SKM-1 treated with dmso at 0.1 percent for 144 hours (cell line): ENCODE results near the gene CLIC5.

Source experiments
- DNase-seq: peaks from one replicate; lab custom pipeline; 2025; ENCODE audit not compliant: unreplicated experiment; lab: John Stamatoyannopoulos, UW

Gene CLIC5

DNA sequence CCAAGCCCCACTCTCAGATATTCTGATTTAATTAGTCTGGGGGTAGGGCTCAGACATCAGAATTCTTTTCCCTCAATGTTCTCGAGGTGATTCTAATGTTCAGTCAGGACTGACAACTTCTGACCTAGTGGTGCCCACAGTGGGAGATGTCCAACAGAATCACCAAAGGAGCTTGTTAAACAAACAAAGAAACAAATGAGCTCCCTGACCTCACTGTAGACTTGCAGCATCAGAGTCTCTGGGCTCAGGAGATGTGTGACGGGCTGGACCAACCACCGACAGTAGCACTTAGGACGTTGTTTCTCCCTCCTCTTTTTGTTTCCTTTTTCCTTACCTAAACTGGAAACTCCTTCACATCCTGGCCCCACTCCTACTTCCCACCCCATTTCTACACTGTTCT is 49.3 kb downstream of the CLIC5 start:
- DNase-seq: no peak

DNA sequence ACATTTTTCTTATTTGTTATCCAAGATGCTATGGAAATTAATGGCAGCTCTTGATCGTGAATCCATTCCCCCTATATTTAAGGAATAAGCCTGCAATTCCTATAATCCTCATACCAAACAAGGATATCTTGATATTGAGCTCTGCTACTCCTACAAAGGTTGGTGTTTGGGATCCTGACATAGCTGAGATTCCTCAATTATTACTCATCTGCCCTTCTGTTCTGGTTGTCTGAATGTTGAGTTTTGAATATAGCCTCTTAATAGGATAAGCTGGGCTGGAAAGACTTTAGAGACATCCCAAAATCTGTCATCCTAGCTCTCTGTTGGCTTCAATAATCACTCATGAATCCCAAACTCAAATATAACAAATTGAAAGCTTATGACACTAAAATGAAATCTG is 49.9 kb downstream of the CLIC5 start:
- no peak for DNase-seq

DNA sequence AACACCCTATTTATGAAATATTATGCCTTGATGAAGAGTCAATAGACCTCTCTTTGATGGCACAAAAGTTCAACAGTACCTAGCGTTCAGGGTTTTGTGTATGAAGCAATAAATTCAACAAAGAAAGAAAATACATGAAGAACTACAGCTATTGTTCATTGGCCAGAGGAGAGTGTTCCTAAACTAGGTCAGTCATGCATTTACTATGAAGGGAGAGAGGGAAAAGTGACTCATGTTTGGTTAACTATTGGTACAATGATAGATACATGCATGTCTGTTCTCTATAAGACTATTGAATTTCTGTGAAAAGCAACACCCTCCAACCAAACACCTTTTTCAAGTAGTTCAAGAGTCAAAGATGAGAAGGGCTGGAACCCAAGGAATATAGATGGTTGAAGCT is 50.7 kb downstream of the CLIC5 start:
- DNase-seq: no peak

DNA sequence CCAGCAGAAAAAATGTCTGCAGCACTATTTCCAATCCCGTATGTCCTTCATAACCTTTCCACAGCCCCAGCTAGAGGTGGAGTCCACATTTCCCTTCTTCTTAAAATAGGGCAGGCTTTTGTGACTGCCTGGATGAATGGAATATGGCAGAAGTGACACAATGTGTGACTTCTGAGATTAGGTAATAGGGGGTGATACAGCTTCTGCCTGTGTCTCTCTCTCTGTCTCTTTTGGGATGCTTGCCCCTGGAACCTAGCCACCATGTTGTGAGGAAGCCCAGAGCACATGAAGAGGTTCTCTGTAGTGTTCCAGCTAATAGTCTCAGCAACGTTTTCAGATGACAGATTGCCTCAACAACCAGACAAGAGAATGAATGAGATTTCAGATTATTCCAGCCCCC is 51.4 kb downstream of the CLIC5 start:
- no peak for DNase-seq

DNA sequence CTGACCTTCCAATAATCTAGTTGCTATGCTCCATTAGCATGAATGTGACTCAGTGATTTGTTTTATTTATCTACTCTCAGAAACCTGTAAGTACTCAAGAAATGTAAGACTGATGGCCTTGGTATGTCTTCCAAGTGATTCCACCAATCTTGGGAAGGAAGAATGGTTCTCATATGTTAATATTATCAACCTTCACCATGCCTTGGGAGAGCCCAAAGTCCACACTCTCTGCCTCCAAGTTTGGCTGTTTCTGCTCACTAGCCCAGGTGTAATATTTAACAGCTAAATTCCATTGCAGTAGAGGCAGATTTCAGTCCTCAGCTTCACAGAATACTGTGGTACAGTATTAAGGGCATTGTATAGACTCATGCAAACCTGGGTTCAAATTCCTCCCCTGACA is 51.8 kb downstream of the CLIC5 start:
- no peak for DNase-seq

DNA sequence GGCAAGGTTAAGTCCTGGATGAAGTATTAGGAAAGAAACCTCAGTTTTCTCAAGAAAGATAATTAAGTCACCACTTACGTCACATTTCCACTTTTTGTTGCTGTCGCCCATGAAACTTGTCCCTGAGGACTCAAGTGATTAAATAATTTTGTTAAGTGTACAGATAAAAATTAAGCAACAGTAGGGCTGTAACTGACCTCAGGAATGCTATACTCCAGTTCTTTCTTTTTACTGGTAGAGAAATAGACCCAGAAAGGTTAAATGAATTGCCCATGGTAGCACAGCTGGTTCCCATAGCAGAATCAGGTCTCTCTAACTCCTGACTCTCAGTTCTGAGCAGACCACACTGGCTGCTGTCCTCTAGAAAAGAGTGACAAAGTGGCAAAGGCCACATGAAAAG is 54.5 kb downstream of the CLIC5 start:
- no peak for DNase-seq

DNA sequence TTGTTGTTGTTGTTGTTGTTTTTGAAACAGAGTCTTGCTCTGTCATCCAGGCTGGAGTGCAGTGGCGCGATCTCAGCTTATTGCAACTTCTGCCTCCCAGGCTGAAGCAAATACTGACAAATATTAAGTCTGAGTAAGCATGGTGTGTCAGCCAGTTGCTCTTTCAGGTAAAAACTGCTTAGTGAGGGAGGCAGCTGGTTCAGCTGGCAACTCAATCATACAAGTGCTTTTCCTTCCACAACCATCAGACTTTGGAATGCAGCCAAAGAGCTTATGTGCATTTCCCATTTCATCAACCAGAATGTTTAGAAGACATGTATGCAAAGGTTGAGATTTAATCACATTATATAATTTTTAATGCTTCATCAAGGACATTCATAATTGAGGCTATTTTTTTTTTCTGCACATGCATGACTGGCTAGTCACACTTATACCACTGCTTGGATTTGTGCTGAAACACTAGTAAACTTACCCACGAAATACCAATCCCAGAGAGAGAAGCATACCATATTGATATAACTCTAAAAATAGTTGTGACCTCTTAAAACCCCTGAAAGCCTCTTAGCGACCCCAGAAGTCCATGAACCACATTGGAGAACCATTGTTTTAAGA is 56.0 kb downstream of the CLIC5 start:
- DNase-seq: no peak

DNA sequence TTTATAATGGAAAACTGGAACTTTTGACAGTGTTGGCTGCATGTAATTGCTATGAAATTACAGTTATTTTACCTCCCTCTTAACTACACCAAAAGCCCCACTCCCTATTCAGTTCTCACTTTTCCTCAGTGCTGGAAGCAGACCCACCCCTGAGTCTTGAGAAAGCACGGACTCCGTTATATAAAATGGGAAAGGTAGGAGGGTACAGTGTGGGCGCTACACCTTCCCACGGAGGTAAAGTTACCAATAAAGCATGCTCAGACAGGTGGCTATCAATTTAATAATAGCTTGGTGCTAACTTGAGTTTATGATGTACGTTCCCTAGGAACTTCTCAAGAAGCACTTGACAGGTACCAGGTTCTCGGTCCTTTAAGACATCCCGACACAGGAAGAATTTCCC is 59.0 kb downstream of the CLIC5 start:
- no peak for DNase-seq

DNA sequence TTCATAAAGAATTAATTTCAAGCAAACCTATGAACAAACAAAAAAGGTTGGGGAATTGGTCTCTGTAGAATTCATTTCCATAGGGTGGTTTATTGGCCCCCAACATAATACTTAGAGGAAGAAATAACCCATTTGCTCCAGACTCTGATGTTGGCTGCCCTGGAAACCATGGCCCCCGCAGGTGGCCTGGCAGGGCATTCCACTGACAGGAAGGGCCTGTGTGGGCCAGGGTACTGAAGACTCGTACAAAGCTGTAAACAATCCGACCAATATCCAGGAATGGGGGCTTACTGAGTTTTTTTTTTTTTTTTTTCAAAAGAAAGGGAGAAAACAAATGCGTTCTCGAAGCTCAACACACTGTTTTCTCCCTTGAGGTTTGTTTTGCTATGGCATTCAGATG is 59.5 kb downstream of the CLIC5 start:
- DNase-seq: no peak

DNA sequence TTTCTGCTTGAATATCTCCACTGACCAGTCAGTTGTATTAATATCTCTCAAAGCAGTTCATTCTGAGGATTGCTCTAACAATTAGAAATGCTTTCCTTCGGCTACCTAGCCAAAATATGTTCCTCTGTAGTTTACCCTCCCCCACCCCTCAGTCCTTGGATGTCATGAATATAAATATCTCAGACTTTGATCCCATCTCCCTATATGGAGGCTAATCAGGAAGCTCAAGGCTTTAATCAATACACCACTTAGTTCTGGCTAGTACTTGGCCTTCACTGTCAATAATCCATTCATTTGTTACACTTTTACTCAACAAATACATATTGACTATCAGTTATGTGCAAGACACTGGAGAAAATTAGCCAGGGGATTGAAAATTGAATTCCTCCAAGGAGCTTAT is 60.1 kb downstream of the CLIC5 start:
- DNase-seq: no peak

DNA sequence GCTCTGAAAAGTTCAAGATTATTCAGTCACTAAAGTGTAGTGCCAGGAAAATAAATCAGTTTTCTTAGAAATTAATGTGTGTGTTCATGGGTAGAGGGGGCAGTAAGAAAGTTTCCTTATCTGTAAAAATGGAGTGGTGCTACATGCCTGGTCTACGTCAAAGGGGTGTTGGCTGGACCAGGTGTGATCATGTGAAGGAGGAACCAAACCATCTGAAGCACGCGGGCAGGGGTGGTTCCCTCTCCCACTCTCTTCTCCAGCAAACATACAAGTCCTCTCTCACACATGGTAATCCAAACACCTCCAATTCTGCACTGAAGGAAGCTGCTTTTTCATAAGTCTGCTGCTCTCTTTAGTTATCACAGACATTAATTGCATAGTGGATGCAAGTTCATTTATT is 63.1 kb downstream of the CLIC5 start:
- DNase-seq: no peak

DNA sequence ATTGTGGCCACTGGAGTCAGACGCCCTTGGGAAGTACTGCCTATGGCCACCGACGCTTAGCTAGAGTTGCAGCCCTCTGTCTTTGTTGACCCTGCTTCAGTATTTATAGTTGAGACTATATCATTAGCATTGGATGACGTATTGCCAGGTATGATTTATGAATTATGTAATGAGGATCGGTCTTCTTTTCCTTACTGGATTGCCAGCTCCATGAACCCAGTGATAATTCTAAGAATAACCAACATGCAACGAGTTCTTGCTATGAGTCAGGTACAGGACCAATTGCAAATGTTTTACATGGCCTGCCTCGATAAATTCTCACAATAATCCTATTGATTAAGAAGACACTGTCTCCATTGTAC is 63.5 kb downstream of the CLIC5 start:
- no peak for DNase-seq

DNA sequence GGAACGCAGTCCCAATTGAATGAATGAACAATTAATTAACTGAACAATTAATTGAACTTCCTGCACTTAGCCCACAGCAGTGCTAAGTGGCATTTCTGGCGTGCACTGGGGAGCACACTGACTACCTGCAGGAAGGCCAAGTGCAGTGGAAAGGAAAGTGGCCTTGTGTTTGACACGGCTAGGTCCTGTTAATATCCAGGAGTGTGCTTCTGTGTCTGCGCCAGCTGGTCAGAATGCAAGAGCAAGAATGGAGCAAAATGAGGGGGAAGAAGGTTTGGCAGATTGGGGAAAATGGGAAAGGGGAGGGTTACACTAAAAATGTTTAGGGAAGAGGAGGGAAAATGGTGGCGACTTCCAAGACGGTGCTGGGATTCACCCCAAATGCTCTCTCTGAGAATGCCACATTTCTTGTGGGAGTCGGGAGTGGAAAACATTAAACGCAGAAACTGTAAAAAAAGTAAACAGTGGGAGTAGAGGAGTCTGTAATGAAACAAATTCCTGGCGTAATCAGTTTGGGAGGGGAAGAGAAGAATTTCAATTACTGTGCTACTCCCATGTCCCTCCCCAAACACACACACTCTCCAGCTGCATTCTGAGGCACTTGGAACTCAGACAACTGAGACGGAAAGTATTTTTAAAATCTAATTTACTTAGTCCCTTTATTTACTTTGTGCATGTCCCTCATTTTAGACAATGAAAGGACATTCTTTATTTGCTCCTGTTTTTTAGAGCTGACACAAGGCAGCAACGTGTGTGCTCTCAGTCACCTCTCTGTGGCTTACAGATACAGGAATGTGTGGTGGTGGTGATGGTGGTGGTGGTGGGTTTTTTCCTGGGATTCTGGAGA is 64.1 kb downstream of the CLIC5 start:
- no peak for DNase-seq

DNA sequence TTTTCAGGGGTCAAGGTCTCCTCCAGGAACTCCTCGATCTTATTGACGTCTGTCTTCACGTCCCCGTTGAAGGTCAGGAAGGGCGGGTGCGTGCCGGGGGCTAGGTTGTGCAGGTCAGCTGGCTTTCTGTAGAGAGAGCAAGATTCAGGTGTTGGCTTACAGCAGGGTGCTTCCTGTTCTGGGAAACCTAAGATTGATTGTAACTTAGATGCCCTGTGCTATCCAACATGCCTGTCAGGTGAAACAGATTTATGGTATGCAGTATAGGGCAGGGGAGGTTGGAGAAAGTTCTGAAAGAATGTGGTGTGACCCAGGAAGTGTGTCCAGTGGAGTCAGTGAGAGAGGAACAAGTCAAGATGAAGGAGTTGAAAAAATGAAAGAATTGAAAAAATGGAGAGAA is 66.4 kb downstream of the CLIC5 start:
- DNase-seq: no peak

DNA sequence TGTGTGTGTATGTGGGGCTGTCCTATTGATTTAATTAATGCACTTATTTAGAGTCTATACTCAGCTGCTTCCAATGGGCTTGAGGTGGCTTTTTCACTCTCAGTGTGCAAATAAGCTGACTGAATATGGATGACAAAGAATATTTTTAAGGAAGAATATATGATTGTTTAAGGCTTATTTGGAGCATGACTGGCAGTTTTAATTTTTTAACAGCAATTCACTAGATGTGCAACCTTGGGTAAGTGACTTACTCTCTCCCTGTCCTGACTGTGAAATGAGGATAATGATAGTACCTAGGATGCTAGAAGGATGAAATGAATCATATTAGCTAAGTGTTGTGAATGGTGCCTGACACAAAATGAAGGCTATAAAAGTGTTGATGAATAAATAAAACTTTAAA is 67.9 kb downstream of the CLIC5 start:
- DNase-seq: no peak

DNA sequence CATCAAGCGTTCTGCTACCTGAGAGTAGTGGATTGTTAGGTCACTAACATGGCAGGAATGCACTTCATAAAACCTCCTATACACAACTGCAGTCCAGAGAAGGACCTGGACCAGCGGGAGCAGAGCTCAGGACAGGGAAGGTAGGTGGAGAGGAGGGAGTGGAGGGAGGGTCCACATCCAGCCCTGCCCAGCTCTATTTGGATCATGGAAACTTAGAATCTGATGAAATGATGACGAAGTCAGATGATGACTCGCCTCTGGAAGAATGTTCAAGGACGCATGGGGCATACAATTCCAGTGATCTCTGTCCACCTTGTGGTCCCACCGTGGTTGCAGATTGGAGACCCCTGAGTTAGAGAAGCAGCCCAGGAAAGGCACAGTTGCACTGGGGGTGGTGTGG is 68.8 kb downstream of the CLIC5 start:
- no peak for DNase-seq

DNA sequence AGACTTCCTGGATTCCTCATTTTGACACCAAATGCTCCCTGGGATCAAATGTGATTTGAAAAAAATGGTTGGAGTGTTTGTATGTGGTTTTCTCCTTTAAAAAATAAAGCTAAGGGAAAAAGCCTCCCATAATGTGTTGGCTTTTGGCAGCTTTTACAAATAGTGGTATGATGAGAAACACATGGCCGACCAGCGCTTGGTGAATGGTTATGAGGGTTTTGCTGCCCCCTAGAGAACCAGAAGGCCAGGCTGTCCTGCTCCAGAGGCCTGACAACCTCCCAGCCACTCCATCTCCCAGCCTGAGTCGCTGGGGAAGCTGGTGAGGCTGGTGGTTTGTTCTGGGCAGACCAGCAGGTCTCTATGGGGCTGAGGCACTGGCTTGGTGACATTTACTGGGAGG is 69.3 kb downstream of the CLIC5 start:
- DNase-seq: no peak

DNA sequence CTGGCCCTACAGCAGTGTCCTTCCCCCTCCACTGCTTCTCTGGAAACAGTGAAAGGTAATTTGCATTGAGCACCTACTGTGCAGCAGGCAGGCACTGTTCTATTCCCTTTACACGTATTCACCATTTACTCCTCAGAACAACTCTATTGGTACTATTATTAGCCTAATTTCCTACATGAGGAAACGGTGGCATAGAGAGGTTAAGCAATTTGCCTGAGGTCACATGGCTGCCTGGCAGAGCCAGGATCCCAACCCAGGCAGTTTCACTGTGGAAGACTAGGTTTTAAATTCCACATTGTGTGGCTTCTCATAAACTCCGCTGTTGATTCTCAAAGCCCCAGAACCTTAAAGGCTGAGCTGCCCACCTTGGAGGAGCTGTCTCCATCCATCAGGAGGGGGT is 72.7 kb downstream of the CLIC5 start:
- DNase-seq: no peak

DNA sequence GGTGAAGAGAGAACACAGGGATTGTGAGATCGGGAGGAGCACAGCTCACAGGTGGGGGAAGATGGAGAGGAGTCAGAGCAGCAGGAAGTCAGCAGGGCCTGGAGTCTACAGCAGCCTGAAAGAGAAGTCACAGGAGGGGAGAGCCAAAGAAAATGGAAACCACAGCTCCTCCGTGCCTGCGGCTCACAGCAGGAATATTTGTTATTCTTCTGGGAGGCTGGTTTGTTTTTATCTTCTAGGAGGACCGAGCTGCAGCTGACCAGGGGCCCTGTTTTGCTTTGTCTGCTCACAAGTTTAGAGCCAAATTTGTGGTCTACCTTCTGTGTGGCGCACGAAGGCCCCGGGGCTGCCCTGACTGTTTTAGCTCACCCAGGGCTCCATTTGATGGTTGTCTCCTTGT is 81.8 kb downstream of the CLIC5 start:
- no peak for DNase-seq

DNA sequence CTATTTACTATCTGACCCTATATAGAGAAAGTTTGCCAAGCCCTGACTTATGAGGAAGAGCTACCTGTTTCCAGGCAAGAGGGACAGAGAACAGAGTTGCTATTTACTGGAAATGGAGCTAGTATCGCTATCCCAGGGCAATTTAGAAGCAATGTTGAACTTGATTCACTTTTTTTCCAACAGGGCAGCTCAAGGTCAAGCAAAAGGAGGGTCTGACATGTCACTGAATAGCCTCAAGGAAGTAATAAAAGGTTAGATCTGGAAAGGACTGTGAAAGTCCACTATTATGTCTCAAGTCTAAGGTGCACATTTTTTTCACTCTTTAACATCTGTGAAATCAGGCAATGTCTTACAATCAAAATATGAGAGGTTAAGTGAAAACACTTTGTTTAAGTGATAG is 84.4 kb downstream of the CLIC5 start:
- no peak for DNase-seq

DNA sequence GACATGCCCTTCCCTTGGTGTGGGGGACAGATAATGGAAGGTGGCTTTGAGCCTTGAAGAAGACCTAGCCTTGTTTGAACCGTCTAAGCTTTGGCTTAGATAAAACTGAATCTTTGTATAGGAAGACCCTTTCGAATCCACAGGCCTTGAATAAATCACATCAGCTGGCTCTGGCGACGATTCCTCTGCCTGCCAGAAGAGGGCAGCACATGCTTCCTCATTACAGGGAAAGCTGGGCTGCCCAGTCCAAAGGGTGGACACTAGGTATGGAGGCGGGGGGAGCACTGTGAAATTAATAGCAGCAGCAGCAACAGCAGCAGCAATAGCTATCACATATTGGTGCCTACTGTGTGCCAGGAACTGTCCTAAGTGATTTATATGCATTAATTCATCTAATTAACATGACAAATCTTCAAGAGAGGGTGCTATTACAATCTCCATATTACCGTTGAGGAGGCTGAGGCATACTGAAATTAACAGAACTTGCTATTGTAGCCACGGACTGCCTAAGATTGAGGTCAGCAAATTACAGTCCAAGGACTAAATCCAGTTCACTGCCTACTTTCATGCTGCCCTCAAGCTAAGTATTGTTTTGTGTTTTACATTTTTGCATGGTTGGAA is 85.1 kb downstream of the CLIC5 start:
- peak; percentile 54 for DNase-seq
